Progenitor cell of endocrine pancreas (in vitro differentiated cells): ENCODE results near the gene CDH4. TPM values are rescaled to one million over a fixed set of nuclear protein-coding genes. Genes with fewer than 3 reads are reported as not detected.

ENCODE experiments used
- DNase-seq: peaks from one replicate; pipeline ENCODE4 v3.0.0; 2021; ENCODE audit warnings: low spot score; ENCODE audit not compliant: unreplicated experiment
- H3K27ac Mint-ChIP-seq: 2 replicates; pipeline ENCODE4 v1.8.0; 2021; ENCODE audit warnings: mild to moderate bottlenecking, moderate library complexity, mixed read lengths
- H3K27me3 Mint-ChIP-seq: 2 replicates; pipeline ENCODE4 v1.8.0; 2021; ENCODE audit warnings: mixed read lengths
- H3K36me3 Mint-ChIP-seq: 2 replicates; pipeline ENCODE4 v1.8.0; 2022; ENCODE audit warnings: mixed read lengths; ENCODE audit not compliant: insufficient read depth
- H3K4me1 Mint-ChIP-seq: 2 replicates; pipeline ENCODE4 v1.8.0; 2021; ENCODE audit warnings: low read depth, mixed read lengths
- H3K4me3 Mint-ChIP-seq: 2 replicates; pipeline ENCODE4 v1.8.0; 2021; ENCODE audit warnings: low read depth, mild to moderate bottlenecking, moderate library complexity, mixed read lengths
- H3K9me3 Mint-ChIP-seq: 2 replicates; pipeline ENCODE4 v1.8.0; 2021; ENCODE audit warnings: low read depth, mixed read lengths
- total RNA-seq: library from RNA; stranded (reverse); gene quantifications from 2 replicates; pipeline ENCODE4 v1.2.1, GENCODE V29; 2021
- TF ChIP-seq, protein P1 (sequence below): fragments of 200-600 bp; sonication (generic); IDR thresholded peaks from one replicate; pipeline ENCODE4 v1.5.0; 2021; ENCODE audit warnings: antibody characterized with exemption, mild to moderate bottlenecking; ENCODE audit not compliant: unreplicated experiment

The CDH4 gene
- total RNA-seq, 1 donor from 2014 or later: 0.43 TPM

DNA sequence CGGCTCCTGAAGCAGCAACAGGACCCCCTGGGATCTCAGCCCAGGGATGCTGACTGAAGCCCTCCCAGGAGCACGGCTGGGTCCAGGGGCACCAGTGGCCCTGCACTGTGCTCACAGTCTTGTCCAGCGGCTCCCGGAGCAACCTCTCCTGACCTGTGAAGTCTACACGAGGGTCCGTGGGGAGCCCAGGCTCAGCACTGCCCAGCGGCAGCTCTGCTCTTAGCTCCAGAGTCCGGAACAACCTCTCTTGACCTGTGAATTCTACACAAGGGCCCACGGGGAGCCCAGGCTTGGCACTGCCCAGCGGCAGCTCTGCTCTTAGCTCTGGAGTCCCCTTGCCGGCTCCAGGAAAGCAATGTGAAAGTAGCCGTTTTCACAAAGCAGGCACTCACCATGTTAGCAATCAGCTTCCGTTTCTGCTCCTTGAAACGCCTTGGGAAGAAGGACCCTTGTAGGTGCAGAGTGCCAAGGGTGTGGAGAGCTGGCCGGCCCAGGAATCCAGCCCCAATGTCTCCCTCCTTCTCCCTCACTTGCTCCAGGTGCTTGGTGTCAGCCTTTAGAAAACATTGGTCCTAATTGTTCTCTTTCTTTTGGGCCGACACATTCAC, 310.9 kb downstream of the CDH4 start:
- TF ChIP-seq, protein P1, sequence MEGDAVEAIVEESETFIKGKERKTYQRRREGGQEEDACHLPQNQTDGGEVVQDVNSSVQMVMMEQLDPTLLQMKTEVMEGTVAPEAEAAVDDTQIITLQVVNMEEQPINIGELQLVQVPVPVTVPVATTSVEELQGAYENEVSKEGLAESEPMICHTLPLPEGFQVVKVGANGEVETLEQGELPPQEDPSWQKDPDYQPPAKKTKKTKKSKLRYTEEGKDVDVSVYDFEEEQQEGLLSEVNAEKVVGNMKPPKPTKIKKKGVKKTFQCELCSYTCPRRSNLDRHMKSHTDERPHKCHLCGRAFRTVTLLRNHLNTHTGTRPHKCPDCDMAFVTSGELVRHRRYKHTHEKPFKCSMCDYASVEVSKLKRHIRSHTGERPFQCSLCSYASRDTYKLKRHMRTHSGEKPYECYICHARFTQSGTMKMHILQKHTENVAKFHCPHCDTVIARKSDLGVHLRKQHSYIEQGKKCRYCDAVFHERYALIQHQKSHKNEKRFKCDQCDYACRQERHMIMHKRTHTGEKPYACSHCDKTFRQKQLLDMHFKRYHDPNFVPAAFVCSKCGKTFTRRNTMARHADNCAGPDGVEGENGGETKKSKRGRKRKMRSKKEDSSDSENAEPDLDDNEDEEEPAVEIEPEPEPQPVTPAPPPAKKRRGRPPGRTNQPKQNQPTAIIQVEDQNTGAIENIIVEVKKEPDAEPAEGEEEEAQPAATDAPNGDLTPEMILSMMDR: no peak
- no peak overlapping the region for H3K27ac Mint-ChIP-seq
- H3K4me1 Mint-ChIP-seq: peaks cover 2% of the 10 kb centered on the region
- DNase-seq: no peak
- no peaks in the 10 kb centered on the region for H3K9me3 Mint-ChIP-seq
- H3K36me3 Mint-ChIP-seq: no peaks in the 10 kb centered on the region
- no peak overlapping the region for H3K4me3 Mint-ChIP-seq
- H3K27me3 Mint-ChIP-seq: peaks cover 38% of the 10 kb centered on the region

DNA sequence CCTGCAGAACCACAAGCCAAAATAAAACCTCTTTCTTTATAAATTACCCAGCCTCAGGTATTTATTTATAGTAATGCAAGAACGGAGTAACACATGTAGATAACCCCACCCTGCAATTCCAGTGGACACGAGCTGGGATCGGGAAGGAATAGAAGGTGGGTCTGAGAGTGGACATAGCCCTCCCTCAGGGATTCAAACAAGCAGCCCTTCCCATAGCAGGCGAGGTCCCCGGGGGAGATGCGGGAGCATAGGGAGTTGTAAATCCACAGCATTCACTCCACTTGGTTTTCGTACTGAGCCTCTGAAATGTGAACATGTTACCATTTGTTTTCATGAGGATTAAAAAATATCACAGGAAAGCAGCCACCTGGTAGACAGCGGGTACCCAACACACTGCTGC, 312.6 kb downstream of the CDH4 start:
- Mint-ChIP-seq H3K27me3 (peaks cover 28% of the 10 kb centered on the region), H3K4me1 (peaks cover 2% of the 10 kb centered on the region), H3K36me3 (no peaks in the 10 kb centered on the region), H3K9me3 (no peaks in the 10 kb centered on the region), H3K4me3 (no peak overlapping the region), H3K27ac (no peak overlapping the region)
- TF ChIP-seq, protein P1: no peak
- no peak for DNase-seq

DNA sequence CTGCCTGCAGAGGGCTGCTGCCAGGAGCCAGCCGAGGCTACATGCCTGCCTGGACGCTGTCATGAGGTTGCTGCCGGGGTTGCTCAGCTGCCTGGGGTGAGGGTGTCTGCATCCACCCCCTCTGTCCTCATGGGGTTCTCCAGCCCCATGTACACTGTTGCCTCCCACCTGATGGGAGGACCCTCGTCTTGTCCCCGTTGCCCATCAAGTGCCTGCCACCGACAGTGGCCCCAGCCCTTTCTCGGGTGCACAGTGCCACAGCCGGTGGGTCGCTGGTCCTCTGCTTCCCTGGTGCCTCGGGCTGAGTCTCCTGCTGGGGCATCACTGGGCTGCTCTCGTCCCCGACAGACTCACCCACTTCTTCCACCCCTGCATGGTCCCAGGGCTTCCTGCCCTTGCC, 313.7 kb downstream of the CDH4 start:
- no peaks in the 10 kb centered on the region for H3K9me3 Mint-ChIP-seq
- H3K4me1 Mint-ChIP-seq: no peaks in the 10 kb centered on the region
- no peaks in the 10 kb centered on the region for H3K36me3 Mint-ChIP-seq
- TF ChIP-seq, protein P1: no peak
- no peak overlapping the region for H3K27ac Mint-ChIP-seq
- H3K27me3 Mint-ChIP-seq: peaks cover 20% of the 10 kb centered on the region
- H3K4me3 Mint-ChIP-seq: no peak overlapping the region
- no peak for DNase-seq

DNA sequence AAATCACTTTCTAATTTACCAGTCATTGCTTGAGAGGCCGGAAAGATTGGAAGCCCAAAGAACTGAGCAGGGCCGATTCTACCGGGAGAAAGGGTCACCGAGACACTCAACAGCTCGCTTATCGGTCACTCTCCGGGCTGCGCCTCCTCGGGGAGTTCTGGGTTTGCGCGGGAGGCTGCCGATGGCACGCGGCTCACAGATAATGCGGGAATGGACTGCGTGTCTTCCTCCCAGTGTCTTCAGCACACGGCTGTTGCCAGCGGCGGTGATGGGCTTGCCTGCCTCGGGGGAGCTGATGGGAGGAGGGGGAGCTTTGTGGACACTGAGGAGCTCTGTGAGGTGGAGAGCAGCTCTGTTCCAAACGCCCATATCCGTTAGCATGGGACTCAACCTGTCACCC, 314.6 kb downstream of the CDH4 start:
- H3K4me1 Mint-ChIP-seq: no peaks in the 10 kb centered on the region
- TF ChIP-seq, protein P1: no peak
- H3K27ac Mint-ChIP-seq: no peak overlapping the region
- H3K27me3 Mint-ChIP-seq: peaks cover 20% of the 10 kb centered on the region
- H3K4me3 Mint-ChIP-seq: no peak overlapping the region
- H3K9me3 Mint-ChIP-seq: no peaks in the 10 kb centered on the region
- H3K36me3 Mint-ChIP-seq: no peaks in the 10 kb centered on the region
- DNase-seq: no peak

DNA sequence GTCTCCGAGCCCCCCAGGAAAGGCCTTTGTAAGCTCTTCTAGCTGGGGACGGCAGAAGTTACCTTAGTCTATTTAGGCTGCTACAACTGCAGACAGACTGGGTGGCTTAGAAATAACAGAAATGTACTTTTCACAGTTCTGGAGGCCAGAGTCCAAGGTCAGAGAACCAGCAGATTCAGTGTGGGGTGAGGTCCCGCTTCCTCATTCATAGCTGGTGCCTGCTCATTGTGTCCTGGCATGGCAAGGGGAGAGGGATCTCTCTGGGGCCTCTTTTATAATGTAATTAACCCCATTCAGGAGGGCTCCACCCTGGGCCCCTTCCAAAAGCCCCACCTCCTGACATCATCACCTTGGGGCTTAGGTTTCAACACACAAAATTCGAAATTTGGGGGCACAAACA, 315.1 kb downstream of the CDH4 start:
- Mint-ChIP-seq H3K4me1 (no peaks in the 10 kb centered on the region), H3K27ac (no peak overlapping the region), H3K36me3 (no peaks in the 10 kb centered on the region), H3K9me3 (no peaks in the 10 kb centered on the region), H3K27me3 (peaks cover 20% of the 10 kb centered on the region), H3K4me3 (no peak overlapping the region)
- DNase-seq: no peak
- TF ChIP-seq, protein P1: no peak
